Fibroblast of mammary gland (primary cell): Measurements from ENCODE around the gene ATP6V1E1.
"Not testable (repeated sequence)": the region's sequence is repeated elsewhere in the genome, so short reads cannot be mapped to it uniquely, and the experiment has no call there.

ENCODE experiments used
- DNase-seq: peaks from one replicate; pipeline ENCODE4 v3.0.0-alpha.2; 2010; ENCODE audit warnings: low read depth
- H3K4me3 ChIP-seq: 2 replicates; pipeline ENCODE4 v1.5.1; 2011; ENCODE audit warnings: low read depth, mild to moderate bottlenecking, low read length, moderate library complexity; ENCODE audit not compliant: control insufficient read depth
- TF ChIP-seq, protein P1 (sequence below): conservative IDR thresholded peaks from 2 replicates; pipeline ENCODE4 v1.5.1; 2011; ENCODE audit warnings: low read depth, low read length, inconsistent platforms; ENCODE audit not compliant: control insufficient read depth, insufficient read depth

ATP6V1E1 gene

GRCh38 chr22:17641269-17641668, 12.7 kb upstream of the ATP6V1E1 start:
- no peak overlapping the region for H3K4me3 ChIP-seq
- no peak for DNase-seq
- TF ChIP-seq, protein P1, sequence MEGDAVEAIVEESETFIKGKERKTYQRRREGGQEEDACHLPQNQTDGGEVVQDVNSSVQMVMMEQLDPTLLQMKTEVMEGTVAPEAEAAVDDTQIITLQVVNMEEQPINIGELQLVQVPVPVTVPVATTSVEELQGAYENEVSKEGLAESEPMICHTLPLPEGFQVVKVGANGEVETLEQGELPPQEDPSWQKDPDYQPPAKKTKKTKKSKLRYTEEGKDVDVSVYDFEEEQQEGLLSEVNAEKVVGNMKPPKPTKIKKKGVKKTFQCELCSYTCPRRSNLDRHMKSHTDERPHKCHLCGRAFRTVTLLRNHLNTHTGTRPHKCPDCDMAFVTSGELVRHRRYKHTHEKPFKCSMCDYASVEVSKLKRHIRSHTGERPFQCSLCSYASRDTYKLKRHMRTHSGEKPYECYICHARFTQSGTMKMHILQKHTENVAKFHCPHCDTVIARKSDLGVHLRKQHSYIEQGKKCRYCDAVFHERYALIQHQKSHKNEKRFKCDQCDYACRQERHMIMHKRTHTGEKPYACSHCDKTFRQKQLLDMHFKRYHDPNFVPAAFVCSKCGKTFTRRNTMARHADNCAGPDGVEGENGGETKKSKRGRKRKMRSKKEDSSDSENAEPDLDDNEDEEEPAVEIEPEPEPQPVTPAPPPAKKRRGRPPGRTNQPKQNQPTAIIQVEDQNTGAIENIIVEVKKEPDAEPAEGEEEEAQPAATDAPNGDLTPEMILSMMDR, result no peak

DNA sequence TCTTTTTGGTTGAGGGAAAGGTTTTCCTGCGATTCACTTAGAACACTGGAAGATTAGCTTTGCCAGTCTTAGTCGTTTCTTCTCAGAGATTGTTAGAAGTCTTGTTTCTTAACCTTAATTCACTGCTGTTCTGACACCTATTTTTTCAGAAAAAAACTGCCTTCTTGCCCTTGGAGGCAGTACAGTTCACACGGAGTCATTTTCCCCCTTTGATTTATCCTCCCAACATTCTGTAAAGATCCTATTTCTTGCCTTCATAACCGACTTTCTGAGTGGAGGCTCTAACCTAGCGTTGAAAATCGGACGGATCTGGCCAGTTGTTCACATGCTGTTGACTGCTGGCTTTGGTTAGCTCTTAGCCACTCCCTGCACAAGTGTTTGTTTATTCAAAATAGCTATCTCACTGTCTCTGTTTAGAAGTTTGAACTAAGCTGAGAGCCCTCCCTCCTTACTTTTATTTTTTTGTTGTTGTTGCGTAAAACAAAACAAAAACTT, 10.7 kb upstream of the ATP6V1E1 start:
- DNase-seq, result peak; percentile 69
- H3K4me3 ChIP-seq, result peak overlapping the region; percentile 93
- TF ChIP-seq, protein P1, result no peak

- DNase-seq, result peak; percentile 80
- TF ChIP-seq, protein P1, result no peak
- H3K4me3 ChIP-seq, result peak within 1 kb of the TSS; percentile 93
Measured at GRCh38 chr22:17638432-17639246, 10.1 kb upstream of the ATP6V1E1 start, which contains the start of gene BCL2L13. TSS of gene BCL2L13 (plus strand) at chr22:17638757. CDS start at chr22:17655712, 16,955 bp downstream.

GRCh38 chr22:17638182-17638431, 9.6 kb upstream of the ATP6V1E1 start:
- DNase-seq, result no peak
- TF ChIP-seq, protein P1, result peak; percentile 16
- peak overlapping the region; percentile 93 for H3K4me3 ChIP-seq

DNA sequence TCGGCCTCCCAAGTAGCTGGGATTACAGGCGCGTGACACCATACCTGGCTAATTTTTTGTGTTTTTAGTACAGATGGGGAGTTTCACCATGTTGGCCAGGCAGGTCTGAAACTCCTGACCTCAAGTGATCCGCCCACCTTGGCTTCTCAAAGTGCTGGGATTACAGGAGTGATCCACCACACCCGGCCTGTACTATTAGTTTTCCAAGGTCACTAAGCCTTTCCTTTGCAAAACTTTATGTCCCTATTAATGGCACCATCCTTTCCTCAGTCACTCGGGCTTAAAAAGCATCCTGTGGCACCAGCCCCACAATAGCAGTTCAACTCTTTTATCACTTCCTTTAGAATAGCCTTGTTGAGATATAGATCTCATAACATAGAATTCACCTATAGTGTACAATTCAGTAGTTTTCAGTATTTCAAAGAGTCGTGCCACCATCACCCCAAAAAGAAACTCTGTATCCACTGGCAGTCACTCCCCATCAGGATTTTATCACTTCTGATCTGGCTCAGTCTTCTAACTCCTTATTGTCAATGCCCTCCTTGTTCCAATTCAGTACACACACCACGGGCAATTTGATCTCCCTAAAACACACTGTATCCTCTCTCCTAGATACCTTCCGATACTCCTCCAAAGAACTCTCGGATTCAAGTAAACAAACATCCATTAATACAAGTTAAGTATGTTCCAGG, 9.1 kb upstream of the ATP6V1E1 start:
- no peak for DNase-seq

GRCh38 chr22:17636850-17637249, 8.3 kb upstream of the ATP6V1E1 start:
- DNase-seq, H3K4me3 ChIP-seq: not testable (repeated sequence)

More for the DNA sequence above, 9.1 kb upstream of the ATP6V1E1 start:
- TF ChIP-seq, protein P1, result no peak
- H3K4me3 ChIP-seq, result peak overlapping the region; percentile 93

DNA sequence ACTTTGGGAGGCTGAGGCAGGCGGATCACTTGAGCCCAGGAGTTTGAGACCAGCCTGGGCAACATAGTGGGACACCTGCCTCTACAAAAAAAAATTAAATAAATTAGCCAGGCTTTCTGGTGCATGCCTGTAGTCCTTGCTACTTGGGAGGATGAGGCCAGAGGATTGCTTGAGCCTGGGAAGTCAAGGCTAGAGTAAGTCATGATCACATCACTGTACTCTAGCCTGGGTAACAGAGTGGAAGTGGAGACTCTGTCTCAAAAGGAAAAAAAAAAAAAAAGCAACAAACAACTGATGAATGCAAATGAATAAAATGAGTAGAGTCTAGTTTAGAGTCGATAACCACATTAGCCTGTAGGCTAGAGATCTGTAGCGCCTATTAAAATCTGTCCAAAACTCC, 6.1 kb upstream of the ATP6V1E1 start:
- TF ChIP-seq, protein P1, result no peak
- DNase-seq, result no peak
- H3K4me3 ChIP-seq, result no peak overlapping the region
